ENCODE results near the gene CUL3.

The CUL3 gene

DNA sequence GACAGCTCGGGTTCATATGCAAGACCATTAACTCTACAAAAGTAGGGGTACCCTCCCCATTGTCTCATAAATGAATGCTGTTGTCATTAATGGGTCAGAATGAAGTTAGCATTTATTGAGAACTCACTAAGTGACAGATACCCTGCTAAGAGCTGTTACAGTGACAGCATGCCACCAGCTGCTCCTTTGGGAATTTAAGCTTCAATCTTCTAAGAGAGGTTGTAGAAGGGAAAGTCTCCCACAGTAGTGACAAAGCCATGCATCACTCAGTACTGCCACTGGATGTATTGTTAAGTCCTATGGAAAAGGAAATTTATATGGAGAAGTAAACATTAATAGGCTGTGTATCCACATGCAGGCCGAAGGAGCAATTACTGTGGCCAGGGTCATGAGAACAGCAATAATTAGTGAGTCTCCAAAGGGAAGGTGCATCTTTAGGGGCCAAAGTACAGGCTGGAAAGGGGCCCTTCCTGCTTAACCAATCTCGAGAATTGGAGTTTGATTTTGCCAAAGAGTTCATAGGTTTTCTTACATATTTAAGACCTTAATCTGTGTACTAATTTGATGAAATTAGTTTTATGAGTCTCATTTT, 118.8 kb downstream of the CUL3 start:
- no peak for DNase-seq

DNA sequence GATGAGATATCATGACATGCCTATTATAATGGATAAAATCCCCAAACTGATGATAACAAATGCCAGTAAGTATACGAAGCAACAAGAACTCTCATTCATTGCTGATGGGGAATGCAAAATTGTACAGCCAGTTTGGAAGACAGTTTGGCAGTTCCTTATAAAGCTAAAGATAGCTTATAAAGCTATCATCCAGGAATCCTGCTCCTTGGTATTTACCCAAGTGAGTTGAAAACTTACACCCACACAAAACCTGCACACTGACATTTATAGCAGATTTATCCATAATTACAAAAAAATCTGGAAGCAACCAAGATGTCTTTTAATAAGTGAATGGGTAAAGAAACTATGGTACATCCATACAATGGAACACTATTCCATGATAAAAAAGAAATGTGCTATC, 123.8 kb downstream of the CUL3 start:
- DNase-seq = no peak

DNA sequence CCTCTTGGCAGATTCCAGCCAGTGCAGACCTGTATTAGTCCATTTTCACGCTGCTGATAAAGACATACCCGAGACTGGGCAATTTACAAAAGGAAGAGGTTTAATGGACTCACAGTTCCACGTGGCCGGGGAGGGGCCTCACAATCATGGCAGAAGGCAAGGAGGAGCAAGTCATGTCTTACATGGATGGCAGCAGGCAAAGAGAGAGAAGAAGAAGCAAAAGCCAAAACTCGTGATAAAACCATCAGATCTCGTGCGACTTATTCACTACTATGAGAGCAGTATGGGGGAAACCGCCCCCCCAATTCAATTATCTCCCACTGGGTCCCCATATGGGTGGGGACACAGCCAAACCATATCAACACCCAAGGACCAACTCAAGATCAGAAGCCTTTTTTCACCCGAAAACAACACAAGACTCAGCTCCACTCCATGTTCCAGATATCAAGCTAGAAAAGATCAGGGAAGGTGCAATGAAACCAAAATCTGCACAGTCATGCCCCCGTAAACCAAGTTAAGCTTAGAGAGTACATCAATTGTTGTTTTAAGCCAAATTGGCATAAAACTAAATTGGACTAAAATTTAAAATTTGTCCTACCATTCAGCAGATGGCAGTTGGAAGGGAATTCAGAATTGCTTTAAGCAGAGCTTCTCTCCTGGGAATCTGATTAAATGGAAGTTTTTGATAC, 127.6 kb downstream of the CUL3 start:
- DNase-seq = no peak

DNA sequence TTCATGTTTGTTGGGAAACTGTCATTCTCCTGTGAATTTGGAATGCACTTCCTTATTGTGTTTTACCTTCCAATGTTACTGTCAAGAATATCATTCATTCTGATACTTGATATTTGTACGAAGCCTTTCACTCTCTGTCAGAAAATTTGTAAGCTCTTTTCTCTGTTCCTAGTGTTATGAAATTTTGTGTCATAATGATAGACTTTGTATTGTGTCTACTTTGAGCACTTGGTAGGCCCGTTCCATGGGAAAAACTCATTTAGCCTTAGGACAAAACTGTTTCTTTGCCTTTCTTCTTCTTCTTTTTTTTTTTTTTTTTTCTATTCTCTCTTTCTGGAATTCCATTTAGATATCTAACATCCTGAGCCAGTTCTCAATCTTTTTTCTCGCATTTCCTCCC, 131.3 kb downstream of the CUL3 start:
- DNase-seq = no peak

DNA sequence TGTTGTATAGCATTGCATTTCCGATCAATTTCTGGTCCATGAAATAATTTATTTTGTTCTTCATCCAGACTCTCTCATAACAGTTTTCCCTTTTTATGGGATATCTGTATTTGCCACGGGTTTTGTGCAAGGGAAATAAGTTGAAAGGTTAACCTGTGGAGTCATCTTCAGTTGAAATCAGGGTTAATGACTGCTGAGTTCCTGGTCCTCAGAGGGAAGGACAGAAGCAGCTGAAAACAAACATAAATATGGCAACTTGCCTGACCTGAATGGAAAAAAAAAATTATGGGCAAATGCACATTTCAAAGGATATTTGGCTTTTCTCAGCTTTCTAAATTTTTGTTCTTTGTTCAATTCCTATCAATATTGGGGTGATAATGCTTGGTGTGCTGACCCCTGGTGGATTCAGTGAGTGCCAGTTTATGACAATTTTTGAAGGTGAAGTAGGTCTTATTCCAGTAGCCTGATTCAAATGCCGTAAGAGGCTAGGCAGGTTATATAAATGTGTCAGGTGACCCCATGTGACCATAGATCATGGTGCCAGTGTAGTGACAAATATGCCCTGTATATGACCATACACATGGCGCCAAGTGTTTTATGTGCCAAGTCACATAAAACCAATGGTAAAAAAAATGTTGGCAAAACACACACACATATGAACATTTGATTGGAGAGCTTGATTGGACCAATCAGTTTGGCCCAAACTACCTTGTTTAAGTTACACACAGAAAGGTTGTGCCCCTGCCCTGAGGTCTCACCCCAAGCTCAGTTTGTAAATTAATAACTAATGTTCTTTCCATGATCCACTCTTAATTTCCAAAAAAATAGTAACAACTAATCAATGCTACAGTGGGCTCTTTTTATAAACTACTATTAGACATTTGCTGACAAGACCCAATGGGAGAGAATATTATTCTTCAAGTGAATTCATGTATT, 135.7 kb downstream of the CUL3 start:
- peak in 1 of 2 donors; percentile 16 for DNase-seq

DNA sequence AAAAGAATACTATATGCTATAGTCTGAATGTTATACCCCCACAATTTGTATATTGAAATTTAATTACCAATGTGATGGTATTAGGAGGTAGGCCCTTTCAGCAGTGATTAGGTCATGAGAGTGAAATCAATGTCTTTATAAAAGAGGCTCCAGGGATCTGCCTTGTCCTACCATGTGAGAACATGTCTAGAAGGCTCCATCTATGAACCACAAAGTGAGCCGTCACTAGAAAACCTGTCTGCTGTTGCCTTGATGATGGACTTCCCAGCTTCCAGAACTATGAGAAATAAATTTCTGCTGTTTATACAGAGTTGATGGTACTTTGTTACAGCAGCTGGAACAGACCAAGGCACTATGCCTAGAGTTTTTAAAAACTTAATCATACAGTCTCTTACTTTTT, 136.9 kb downstream of the CUL3 start:
- DNase-seq = no peak

DNA sequence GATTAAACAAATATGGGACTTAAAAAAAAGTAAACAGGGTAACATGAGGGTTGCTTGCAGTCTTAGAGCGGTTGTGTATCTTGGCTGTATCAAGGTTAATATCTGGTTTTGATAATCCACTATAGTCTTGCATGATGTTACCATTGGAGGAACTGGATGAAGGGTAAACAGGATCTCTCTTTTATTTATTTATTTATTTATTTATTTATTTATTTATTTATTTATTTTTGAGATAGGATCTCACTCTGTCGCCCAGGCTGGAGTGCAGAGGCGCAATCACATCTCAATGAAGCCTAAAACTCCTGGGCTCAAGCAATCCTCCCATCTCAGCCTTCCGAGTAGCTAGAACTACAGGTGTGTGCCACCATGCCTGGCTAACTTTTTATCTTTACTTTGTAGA, 140.4 kb downstream of the CUL3 start:
- DNase-seq = no peak

DNA sequence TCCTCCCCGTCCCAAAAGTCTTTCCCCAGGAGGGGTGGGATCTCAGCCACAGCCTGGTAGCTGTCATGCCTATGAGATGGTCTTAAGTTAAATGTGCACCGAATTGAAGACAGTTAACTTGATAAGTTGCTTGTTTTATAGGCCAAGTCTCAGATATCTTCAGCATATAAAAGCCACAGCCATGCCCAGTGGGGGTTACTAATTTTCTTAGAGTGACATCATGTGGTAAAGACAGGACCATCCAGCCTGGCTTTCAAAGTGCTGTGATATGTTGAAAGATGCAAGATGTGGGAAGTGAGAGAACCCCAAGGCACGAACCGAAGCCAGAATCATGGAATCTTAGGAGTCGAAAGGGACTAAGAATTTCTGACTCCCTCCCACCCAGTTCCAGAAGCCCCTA, 141.1 kb downstream of the CUL3 start:
- DNase-seq = no peak

DNA sequence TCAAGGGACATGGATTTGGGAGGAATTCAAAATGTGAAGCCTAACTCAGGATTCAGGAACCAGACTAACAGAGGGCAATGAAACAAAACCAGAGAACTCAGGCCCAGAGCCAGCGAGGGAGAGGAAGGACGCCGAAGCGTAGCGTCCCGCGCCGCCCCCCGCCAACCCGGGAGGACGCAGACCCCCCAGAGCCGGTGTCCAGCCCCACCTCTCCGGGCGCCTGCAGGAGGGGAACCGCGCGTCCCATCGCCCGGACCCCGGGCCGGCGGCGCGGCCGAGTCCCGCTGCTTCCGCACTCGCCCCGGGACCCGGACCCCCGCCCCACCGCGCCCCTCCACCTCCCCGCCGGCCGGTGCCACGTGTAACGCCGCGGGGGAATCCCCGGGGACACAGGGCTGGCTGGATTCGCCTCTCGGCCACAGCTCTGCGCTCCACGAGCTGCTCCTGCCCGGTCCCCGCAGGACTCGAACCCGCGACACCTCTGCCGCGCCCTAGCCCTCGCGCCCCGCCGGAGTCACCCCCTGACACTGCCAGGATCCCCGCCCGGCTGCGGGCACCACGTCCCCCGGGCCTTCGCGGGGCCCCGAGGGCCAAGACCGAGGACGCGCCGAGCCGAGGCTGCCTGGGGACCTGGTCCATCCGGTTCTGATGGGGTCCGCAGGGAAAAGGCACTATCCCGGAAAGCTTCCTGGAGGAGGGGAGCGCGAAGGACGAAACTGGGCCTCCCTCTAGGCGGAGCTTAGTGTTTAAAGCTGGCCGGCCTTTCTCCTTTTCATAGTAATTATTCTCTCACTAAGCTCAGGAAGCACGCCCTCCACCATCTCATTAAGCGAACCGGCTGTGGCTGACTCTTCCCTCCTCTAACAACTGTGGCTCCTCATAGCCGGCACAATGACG, 142.8 kb downstream of the CUL3 start:
- DNase-seq = no peak

DNA sequence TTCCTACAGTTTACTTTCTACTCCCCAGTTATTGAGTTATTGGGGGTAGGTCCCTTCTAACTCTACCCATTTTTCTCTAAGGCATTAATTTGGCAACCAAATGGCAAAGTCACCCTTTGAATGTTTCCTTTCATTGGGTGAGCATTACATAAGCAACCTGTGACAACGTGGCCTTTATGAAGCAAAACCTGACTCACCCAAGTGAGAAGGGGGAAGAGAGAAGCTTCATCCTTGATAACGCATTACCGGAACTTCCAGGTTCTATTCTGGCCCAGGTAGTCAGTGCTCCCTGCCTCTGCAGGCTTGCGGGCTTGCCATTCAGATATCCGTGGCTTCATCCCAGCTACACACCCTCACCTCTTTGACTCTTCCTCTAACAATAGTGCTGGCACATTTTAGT, 144.2 kb downstream of the CUL3 start:
- no peak for DNase-seq

DNA sequence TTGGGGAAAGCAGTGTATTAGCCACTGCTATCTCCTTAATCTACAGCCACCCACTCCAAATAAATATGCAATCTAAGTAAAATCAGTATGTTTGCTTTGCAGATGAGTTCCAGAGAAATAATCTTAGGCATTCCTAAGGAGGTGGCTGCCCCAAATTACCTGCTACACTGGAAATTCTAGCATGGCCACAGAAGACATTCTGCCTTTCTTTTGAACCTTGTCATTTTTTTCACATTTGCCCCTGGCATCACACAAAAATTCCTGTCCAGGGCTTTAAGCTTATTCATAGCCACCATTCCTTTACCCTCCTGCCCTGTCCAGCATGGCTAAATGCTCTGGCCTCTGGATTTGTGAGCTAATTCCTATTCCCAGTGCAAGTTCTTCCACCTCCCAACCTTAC, 146.4 kb downstream of the CUL3 start:
- no peak for DNase-seq

DNA sequence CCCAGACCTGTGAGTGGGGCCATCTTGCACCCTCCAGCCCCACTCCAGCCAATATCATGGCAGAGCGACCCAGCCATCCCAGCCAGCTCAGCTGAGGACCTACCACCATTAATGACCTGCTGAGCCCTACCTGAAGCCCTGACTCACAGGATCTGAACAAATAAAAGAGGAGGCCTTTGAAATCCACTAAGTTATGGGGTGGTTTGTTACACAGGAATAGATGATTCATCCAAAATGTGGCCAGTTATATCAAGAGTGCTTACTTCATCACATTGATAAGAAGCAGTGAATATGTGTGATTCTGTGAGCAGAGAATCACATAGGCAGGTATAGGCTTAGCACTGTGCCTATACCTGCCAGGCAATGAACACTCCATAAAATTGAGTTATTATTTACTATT, 148.5 kb downstream of the CUL3 start:
- no peak for DNase-seq

DNA sequence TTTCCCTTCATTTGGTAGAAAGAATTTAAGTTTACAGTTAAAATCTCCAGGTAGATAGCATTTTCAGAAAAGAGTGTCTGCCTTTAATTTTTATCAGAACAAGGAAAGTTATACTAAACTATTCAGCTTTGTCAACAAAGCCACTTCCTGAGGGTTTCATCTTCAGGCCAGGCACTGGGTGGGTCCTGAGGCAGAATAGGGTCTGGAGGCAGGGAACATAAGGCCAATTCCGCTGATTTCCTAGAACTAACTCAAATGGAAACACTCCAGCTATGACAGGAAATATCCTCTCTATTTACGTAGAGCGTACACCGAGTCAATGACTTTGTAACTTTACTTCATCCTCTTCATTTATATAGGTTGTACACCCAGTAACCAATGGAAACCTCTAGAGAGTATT, 150.5 kb downstream of the CUL3 start:
- no peak for DNase-seq

DNA sequence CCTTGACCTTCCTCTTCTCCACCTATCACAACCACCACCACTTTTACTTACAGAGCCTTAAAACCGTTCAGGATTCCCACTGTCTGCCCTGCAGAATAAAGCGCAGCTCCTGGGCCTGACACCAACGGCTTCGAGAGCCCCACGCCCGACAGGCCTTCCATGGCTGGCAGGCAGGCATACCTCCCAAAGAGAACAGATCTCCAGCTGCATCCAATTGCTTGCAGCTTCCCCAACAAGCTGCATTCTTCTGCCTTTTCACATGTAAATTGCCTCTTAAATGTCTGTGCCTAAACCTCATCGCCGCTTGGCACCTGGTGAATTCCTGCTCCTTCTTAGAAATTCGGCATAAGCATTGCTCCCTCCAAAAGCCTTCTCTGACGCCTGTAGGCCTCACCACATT, 151.7 kb downstream of the CUL3 start:
- DNase-seq = no peak

DNA sequence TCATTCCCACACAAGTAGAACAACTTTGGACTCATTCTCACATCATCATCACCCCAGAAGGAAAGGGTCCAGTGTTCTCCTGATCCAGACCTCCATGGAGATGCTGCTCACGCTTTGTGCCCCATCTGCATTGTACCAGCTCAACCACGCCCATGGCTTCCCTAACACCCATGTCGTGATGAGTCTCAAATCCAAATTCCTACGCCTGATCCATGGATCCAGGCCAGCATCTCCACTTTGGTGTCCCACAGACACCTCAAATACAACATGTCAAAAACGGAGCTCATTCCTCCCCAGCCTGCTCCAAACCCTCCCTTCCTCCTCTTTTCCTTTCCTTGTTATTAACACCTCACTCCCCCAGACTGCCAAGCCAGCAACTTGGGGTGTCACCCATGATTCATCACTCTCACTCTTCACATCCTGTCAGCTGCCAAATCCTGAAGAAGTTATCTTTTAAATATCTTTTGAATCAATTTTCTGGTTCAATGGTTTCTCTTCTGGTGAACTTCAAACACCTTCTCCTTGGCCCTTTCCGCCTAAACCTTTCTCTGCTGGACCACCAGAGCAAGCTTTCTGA, 153.1 kb downstream of the CUL3 start:
- no peak for DNase-seq

DNA sequence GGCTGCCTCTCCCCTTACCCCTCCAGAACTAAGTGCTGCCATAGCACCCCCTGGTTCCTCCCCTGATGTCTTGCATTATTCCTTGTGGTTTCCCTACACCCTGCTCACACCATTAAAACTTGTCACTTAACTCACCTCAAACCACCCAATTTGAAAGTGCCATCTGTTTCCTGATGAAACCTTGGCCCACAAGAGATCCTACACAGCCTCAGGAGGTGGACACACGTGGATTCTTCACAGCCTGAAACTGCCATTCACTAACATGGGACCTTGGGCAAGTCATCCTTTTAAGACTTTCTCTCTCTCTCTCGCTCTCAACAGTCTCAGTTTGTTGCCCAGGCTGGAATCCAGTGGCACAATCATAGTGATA, 155.7 kb downstream of the CUL3 start:
- no peak for DNase-seq

DNA sequence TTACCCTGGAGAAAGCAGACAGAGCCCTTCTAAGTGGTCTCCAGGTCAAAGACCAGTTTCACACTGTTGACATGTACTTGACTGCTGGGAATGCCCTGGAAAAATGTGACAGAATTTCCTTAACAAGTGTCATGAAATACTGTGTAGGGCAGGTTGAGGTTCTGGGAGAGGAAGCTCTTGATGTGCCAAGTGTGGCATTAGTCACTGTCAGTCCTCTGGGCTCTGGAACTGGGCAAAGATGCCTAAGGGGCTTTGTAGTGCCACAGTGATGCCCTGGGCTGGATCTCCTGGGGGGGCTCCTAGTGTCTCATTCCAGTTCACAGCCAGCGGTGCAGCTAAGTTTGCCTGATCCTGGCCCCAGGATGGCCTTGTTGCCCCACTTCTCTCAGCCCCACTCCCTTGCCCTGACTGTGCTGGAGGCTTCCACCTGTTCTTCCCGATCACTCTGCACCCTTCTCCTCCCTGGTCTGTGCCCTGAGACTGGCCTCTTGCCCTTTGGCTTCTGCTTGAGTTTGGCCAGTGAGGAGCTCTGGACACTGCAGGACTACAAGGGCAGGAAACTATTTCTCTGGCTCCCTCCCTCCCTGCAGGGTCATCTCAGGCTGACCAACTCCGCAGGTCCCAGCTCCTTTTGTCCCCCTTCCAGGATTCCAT, 156.2 kb downstream of the CUL3 start:
- no peak for DNase-seq

DNA sequence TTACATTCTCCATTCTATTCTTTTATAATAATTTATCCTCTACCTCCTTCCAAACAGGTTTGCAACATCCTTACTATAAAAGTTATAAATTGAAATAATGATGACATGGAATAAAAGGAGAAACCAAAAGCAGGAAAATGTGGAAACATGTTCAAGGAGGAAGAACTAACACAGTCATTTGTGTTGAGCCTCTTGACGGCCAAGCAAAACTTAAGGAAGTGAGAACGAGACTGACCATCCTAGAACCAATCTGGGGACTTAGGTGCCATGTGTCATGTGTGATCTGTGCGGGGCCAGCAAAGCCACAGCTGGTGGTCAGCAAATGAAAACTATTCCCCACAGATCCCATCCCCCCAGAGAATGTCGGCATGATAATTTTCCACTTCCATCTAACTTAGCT, 157.7 kb downstream of the CUL3 start:
- DNase-seq = no peak

DNA sequence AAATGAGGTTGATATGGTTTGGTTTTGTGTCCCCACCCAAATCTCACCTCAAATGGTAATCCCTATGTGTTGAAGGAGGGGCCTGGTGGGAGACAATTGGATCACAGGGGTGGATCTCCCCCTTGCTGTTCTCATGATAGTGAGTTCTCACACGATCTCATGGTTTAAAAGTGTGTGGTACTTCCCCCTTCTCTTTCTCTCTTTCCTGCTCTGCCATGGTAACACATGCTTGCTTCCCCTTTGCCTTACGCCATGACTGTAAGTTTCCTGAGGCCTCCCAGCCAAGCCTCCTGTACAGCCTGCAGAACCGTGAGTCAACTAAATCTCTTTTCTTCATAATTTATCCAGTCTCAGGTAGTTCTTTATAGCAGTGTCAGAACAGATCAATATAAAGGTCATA, 158.5 kb downstream of the CUL3 start:
- DNase-seq = no peak

DNA sequence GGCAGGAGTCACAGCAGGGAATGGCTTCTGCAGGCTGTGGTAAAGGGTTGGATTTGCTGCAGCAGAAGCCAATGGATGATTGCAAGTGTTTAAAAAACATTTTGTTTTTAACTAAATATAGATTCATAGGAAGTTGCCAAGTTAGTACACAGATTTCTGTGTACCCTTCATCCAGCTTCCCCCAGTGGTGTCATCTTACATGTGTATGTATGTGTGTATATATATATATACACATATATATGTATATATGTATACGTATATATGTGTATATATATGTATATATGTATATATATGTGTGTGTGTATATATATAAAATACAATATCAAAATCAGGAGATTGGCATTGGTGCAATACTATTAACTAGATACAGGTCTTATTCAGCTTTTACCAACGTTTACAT, 164.1 kb downstream of the CUL3 start:
- DNase-seq = no peak

Measured in CD4-positive, alpha-beta T cell treated with Interleukin-4 for 1 hour (primary cell).